Stimulated activated CD4-positive, alpha-beta T cell treated with anti-CD3 and anti-CD28 coated beads, TNF-alpha, amount 100 ng/mL, for 24 hours (primary cell): ENCODE data around the gene SCRN1.

ENCODE experiments used
- DNase-seq, 3 experiments: peaks; one replicate each; pipeline ENCODE4 v3.0.0-alpha.2; 2020; ENCODE audit warnings: low read depth in 3 of 3

The SCRN1 gene

DNA sequence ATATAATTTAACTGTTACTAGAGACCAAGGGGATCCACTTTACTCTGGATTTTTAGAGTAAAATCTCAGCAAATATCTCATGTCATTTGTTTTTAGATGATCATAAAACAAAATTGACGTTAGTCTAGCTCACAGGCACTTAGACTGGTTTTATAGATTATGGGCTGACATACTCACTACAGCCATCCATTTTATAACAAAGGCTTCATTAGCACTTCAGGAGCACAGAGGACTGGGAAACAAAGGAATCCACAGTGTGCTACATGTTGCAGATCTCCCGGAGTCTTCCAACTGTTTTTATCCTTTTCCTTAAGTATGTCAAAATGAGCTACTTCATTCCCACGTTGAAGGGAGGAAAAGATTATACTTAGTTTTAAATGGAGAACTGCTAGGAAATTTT, 15.9 kb upstream of the SCRN1 start:
- DNase-seq = no peak

- DNase-seq = no peak
These were observed 13.5 kb upstream of the SCRN1 start for GRCh38 chr7:30003098-30003497.

- no peak for DNase-seq
These were observed 12.4 kb upstream of the SCRN1 start for GRCh38 chr7:30001998-30002397.

- DNase-seq = no peak
These were observed 8.9 kb upstream of the SCRN1 start for GRCh38 chr7:29998489-29998888.

DNA sequence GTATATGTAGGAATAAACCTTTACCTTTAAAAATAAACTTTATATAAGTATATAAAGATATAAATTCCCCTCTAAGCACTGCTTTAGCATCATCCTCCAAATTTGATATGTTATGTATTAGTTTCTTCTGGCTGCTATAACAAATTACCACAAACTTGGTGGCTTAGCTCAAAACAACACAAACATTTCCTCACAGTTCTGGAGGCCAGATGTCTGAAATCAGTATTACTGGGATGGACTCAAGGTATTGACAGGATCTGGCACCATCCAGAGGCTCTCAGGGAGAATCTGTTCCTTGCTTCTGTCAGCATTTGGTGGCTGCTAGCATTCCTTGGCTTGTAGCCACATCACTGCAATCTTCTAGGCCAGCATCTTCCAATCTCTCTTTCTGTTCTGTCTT, 6.7 kb upstream of the SCRN1 start:
- no peak for DNase-seq

- DNase-seq = no peak
These were observed 6.1 kb upstream of the SCRN1 start for GRCh38 chr7:29995652-29996051.

DNA sequence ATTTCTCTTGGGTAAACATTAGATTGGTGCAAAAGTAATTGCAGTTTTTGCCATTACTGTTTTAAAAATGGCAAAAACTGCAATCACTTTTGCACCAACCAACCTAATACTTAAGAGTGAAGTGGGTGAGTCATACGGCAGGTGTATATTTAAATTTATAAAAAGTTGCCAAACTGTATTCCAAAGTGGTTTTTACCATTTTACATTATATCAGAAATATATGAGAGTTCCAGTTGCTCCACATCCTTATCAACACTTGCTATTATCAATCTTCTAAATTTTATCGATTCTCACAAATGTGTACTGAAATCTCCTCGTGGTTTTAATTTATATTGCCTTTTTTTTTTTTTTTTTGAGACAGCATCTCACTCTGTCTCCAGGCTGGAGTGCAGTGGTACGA, 3.5 kb upstream of the SCRN1 start:
- no peak for DNase-seq

- no peak for DNase-seq
These were observed 2.3 kb upstream of the SCRN1 start for GRCh38 chr7:29991937-29992336.

DNA sequence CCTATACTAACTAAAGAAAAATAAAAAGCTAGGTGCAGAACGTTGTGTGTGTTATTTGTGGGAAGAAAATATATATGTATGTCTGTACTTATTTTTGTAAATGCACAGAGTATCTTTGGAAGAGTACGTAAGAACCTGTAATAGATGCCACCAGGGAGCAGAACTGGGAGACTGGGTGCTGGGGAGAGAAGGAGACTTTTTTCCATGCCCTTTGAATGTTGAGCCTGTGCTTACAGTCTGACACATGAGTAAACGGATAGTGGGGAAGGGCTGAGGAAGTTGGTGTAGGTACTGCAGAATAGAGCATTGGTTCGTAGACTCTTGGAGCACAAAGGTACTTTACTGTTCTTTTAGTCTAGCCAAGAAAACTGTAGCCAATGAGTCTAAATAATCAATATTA, 1.3 kb upstream of the SCRN1 start:
- no peak for DNase-seq

DNA sequence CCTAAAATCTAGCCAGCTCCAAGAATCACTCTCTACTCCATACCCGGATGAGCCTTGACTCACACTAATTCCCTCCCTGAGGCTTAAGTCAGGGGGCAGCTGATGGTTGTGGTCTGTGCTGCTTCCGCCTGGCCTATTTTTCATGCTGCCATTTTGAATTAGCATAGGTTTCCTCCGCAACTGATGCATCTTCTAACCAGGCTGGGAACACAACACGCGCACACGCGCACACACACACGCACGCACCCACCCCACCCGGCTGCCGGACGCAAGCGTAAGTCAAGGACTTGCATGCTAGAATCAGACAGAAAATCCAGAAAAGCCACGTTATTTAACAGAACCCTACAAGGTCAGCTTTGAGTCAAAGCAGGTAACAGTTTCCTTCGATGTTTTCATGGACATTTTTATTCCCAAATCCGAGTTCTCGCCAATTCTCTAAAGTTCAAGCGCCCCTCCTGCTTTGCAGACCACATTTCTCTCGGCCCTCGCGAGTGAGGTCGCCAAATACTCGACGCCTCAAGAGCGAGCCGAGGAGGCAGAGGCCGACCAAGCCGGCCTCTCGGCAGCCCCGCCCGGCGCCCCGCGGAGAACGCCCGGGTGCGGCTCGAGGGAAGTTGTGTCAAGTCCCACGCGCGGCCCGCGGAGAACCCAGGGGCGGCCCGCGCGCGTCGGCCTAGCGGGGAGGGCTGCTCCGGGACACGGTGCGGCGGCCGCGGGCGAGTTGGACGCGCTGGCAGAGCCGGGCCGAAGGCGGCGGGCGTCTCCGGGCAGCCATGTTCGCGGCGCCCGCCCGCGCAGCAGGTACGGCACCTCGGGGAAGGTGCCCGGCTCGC, 961 bp downstream of the SCRN1 start:
- peak in 1 of 3 experiments; percentile 21 for DNase-seq

DNA sequence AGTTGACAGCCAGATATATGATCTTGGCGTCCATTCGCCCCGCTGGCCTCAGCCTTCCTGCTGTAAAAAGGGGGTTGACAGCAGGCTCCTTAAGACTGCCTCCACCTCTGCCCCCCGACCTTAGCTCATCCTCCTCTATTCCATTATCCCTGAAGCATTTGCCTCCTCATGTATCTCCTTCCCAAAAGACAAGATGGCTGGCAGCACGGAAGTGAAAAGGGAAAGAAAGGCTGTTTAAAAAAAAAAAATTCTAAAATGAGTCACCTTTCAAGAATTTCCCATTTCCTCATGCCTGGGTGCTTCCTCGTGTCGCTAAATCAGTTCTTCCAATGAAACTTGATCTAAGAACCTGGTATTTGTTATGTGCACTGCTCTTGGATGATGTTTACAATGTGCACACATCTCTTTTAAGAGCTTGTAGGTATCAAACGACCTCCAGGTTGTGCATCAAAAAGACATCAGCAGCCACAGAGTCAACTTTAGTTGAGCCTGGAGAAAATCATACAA, 1.7 kb downstream of the SCRN1 start:
- no peak for DNase-seq

GRCh38 chr7:29987083-29987482, 2.5 kb downstream of the SCRN1 start:
- no peak for DNase-seq

DNA sequence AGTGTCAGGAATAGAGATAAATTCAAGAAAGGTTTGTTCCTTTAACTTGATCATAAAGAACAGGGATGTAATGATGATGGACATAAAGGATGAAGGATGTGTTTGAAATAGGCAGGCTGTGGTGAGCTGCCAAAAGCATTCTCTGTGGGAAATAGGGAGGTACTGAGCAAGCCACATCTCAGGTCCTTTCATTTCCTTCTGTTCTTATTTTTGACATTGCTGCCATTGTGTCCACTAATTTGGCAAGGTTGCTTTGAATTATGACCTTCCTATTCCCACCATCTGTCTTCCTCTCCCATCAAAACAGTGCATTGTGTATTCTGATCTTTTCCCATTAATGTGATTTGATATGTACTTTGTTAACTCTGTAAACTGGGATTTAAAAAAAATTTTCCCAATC, 9.4 kb downstream of the SCRN1 start:
- no peak for DNase-seq

GRCh38 chr7:29977886-29978651, 11.5 kb downstream of the SCRN1 start:
- DNase-seq = no peak

DNA sequence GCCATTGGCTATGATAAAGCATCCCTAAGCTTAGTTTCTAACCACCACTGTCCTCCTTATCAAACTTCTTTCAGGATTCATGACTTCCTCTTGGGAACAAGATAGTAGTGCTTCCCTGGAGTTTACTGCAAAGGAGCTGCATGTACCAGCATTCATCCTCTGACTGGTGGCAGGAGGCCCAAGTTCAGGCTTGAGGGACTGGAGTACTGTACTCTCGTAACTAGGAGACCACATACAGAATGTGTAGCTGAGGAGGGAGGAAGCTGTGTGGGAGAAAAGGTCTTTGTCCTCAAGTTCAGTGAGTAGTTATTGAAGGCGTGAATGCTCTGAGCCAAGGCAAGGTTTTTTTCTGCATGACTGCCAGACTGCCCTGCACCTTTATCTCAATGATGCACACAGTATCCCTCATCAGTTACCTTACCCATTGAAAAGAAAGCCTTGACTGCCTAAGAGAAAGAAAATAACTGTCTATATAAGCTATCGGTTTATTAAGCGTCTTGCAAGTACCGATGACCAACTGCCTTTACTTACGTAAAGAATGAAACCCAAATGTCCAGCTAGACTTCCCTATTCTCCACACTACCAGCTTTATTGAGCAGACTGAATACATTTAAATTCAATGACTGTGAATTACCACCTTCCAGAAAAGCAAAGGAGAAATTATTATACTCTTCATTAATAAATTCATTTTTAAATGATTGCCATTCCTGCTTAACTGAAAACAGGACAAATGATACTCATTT, 12.8 kb downstream of the SCRN1 start:
- no peak for DNase-seq

DNA sequence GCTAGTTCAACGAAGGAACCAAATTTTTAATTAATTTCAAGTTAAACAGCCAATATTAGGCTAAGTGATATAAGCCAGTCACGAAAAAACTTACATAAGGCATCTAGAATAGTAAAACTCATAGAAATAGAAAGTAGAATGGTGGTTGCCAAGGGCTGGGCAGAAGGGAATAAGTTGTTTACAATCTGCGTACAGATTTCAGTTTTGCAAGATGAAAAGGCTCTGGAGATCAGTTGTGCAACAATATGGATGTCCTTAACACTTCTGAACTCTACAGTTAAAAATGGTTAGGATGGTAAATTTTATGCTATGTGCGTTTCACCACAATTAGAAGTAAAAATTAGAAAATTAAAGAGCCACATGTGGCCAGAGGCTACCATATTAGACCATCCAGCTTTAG, 13.3 kb downstream of the SCRN1 start:
- DNase-seq = no peak

- no peak for DNase-seq
These were observed 14.0 kb downstream of the SCRN1 start for GRCh38 chr7:29975561-29975960.

GRCh38 chr7:29974286-29974685, 15.3 kb downstream of the SCRN1 start:
- no peak for DNase-seq

DNA sequence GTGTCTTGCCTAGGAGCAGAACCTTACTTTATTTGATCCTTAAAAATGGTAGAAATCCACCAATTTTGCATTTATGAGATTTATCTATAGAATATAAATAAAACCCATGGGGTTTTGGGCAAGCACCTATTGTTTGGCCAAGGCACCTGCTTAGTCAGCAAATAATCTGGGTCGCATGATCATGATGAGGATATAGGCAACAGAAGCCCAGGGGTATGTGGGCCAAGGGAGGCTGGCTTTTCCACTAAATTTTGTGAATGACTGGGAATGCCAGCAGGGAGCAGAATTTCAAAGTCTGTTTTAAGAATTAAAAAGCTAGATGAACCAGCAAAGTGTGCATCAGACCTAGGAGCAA, 17.3 kb downstream of the SCRN1 start:
- DNase-seq = no peak

DNA sequence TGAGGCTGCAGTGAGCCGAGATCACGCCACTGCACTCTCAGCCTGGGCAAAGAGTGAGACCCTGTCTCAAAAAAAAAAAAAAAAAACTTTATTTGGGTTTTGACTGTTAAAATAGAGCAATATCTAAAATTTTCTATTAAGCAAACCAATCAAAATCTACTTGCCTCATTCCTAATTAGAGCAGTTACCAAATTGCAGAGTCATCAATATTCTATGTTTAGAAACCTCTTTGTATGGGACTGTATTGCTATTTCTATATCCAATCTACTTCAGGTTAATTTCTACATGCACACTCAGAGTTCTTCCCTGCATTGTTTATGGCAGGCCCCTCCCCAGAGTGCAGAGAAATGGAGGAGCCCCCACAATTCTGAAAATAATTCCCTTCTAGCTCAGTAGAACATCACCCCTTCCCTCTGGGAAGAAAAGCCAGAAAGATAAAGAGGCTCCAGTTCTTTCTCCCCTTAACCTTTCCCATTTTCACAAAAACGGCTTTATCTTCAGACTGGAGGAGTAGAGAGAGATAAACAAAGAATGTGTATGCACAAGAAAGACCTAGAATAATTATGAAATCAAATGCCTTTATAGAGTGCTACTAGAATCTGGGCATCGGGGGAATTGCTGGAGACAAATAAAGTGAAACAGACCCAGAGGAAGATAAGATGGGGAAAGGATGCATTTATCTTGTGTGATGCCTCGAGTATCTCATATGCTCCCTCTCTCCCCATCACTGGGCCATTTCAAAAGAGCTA, 17.9 kb downstream of the SCRN1 start:
- no peak for DNase-seq

DNA sequence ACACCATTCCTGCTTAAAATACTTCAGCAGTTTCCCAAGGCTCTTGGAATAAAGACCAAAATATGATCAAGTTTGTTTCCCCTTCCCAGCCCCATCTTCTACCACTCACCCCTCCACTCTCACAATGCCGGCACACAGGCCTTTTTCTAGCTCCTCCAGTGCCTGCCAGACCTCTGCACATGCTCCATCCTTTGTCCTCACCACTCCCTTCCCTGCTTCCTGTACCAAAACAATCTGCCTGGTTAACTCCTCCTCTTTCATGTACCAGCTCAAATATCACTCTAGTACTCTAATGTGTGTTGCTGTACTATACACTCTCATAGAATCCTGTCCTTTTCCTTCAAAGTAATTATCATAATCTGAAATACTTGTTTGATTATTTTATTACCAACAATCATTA, 19.4 kb downstream of the SCRN1 start:
- no peak for DNase-seq

- DNase-seq = no peak
These were observed 19.9 kb downstream of the SCRN1 start for GRCh38 chr7:29969738-29970137.
